ENCODE measurements around the gene TMEM250. TPM values are rescaled to one million over a fixed set of nuclear protein-coding genes. Genes with fewer than 3 reads are reported as not detected.
"Not testable (repeated sequence)": the region's sequence is repeated elsewhere in the genome, so short reads cannot be mapped to it uniquely, and the experiment has no call there.

TMEM250 gene
- total and polyA plus RNA-seq, 3 donors from 2014 or later: 29.4 to 73.0 (median 57.8) TPM

DNA sequence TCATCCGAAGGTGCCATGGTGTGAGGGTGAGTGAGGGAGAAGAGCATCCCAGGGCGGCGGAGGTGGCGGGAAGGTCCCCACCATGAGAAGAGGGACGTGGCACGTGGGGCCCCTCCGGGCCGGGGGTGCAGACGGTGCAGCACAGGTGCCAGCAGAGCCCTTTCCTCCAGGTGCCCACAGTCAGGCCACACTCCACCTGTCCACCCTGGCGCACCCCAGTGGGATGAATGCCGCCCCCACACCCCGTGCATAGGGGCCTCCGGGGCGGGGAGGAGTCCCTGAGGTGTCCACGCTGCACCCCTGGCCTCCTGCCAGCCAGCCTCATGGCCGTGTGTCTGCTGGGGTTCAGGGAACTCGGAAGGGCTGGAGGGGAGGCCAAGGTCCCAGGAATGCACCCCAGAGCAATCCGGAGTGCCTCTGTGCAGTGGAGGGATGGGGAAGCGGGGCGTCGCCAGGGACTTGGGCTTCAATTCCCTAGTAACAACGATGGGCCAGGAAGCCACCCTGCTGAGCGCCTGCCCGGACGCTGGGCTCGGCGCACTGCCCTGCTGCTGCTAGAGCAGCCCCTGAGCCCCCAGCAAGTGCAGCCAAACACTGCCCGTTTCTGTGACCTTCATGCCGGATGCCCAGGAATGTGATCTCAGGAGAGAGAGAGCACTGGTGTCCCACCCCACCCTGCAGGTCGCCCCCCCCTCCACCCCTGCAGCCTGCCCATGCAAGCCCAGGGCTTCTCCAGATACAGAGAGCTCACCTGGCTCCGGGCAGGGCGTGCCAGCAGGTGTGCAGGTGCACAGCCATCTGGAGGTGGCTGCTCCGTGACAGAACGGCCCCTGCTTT is 14.8 kb downstream of the TMEM250 start:
- Histone ChIP-seq H3K9me3 (no peaks in the 10 kb centered on the region), H3K27me3 (no peaks in the 10 kb centered on the region), H3K4me1 (peaks cover 5% of the 10 kb centered on the region), H3K36me3 (ENCODE audit: low read depth, missing control alignments) (no peaks in the 10 kb centered on the region), H3K4me3 (no peak overlapping the region), H3K27ac (no peak overlapping the region)
- 64 to 71% methylated on average over 3 to 34 of the region's 34 CpGs for WGBS, 2 donors
- DNase-seq: no peak
- TF ChIP-seq POLR2A (IDR thresholded peaks at IDR 0.05) (no peak), CTCF (IDR thresholded peaks at IDR 0.05) (no peak)
- intact Hi-C loops (cut with DNase I; ENCODE audit: low total_unique reads): no loop called here

GRCh38 chr9:136101615-136102074 is 17.0 kb downstream of the TMEM250 start:
- 92% methylated on average over 12 of the region's 27 CpGs; no CpG with 5 or more reads in 1 of the 2 donors for WGBS, 2 donors
- intact Hi-C loops (cut with DNase I; ENCODE audit: low total_unique reads); H3K4me1 ChIP-seq: not testable (repeated sequence)

DNA sequence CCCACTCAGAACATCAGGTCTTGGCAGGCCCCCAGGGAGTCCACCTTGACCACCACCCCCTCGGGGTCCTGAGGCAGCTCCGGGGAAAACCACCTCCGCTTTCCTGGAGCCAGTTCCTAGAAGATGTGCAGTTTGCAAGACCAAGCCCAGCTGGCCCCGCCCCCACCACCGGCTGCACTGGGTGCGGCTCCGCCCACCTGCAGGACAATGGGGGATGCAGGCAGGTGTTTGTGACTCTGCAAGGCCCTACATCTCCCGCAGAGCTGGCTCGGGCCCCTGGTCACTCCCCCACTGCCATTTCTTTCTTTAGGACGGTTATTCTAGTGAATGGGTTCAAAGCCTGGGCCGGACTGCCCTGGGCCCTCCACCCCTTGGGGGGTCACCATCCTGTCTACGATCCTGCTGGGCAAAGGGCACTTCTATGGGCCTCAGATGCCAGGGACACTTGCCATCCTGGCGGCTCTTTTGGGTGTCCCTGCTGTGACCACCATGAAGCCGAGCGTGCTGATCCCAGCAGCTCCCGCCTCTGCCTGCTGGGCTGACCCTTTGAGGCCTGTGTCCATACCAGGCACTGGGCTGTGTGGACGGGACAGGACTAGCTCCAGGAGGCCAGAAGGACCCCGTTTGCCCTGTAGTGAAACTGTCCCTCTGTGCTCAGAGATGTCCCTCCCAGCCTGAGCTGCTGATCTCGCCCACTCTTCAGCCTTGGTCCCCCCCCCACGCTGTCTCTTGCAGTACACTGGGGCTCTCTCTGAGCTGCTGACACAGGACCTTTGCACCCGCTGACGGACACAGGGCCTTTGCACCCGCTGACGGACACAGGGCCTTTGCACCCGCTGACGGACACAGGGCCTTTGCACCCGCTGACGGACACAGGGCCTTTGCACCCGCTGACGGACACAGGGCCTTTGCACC is 17.7 kb downstream of the TMEM250 start:
- TF ChIP-seq POLR2A (IDR thresholded peaks at IDR 0.05): no peak
- no peak for TF ChIP-seq CTCF (IDR thresholded peaks at IDR 0.05)
- intact Hi-C loops (cut with DNase I; ENCODE audit: low total_unique reads): no loop called here
- 74 to 80% methylated on average over 16 to 22 of the region's 30 CpGs for WGBS, 2 donors

More at GRCh38 chr9:136101615-136102074, 17.0 kb downstream of the TMEM250 start:
- H3K4me3 ChIP-seq; H3K27ac ChIP-seq; DNase-seq; H3K36me3 ChIP-seq (ENCODE audit: low read depth, missing control alignments); H3K27me3 ChIP-seq; H3K9me3 ChIP-seq: not testable (repeated sequence)

GRCh38 chr9:136099542-136099941 is 19.1 kb downstream of the TMEM250 start:
- no peak overlapping the region for H3K27ac ChIP-seq

More for the DNA sequence above, 17.7 kb downstream of the TMEM250 start:
- Histone ChIP-seq H3K36me3 (ENCODE audit: low read depth, missing control alignments) (no peaks in the 10 kb centered on the region), H3K4me1 (peaks cover 2% of the 10 kb centered on the region), H3K27me3 (no peaks in the 10 kb centered on the region), H3K27ac (no peak overlapping the region), H3K9me3 (no peaks in the 10 kb centered on the region), H3K4me3 (no peak overlapping the region)
- DNase-seq: no peak

More at GRCh38 chr9:136099542-136099941, 19.1 kb downstream of the TMEM250 start:
- Histone ChIP-seq H3K9me3 (no peaks in the 10 kb centered on the region), H3K36me3 (ENCODE audit: low read depth, missing control alignments) (no peaks in the 10 kb centered on the region), H3K4me1 (peaks cover 5% of the 10 kb centered on the region), H3K27me3 (no peaks in the 10 kb centered on the region), H3K4me3 (no peak overlapping the region)
- WGBS, 2 donors: 58 to 59% methylated on average over 15 to 19 of the region's 25 CpGs
- no peak for DNase-seq
- TF ChIP-seq CTCF (IDR thresholded peaks at IDR 0.05): no peak
- no peak for TF ChIP-seq POLR2A (IDR thresholded peaks at IDR 0.05)
- intact Hi-C loops (cut with DNase I; ENCODE audit: low total_unique reads): no loop called here

Data from testis (tissue), 3 donors.